GM19351 (cell line): ENCODE results near the gene PHRF1.

Experiments
- ATAC-seq: cut with Tn5 transposase; IDR thresholded peaks from one replicate; pipeline ENCODE4 v1.9.1; 2021; ENCODE audit warnings: mild to moderate bottlenecking, moderate library complexity; ENCODE audit not compliant: unreplicated experiment

The PHRF1 gene

GRCh38 chr11:557328-558132, 18.7 kb upstream of the PHRF1 start:
- no peak for ATAC-seq

- ATAC-seq, result no peak
Measured at GRCh38 chr11:558503-558902, 17.8 kb upstream of the PHRF1 start.

- no peak for ATAC-seq
Measured at GRCh38 chr11:559020-559620, 17.1 kb upstream of the PHRF1 start.

- ATAC-seq, result no peak
Measured at GRCh38 chr11:559712-560304, 16.5 kb upstream of the PHRF1 start.

GRCh38 chr11:560305-561147, 15.7 kb upstream of the PHRF1 start, which contains the start of the genes LMNTD2 and RASSF7:
TSS of gene LMNTD2 (minus strand) at chr11:560738. CDS start at chr11:560716, 22 bp downstream.
TSS of gene RASSF7 (plus strand) at chr11:560970. CDS start at chr11:561769, 799 bp downstream.
- ATAC-seq, result peak; percentile 72

GRCh38 chr11:561148-562003, 14.9 kb upstream of the PHRF1 start:
- peak; percentile 10 for ATAC-seq

GRCh38 chr11:562046-562645, 14.1 kb upstream of the PHRF1 start:
- ATAC-seq, result no peak

- ATAC-seq, result no peak
Measured at GRCh38 chr11:563066-563811, 13.0 kb upstream of the PHRF1 start.

- ATAC-seq, result no peak
Measured at GRCh38 chr11:563812-564578, 12.3 kb upstream of the PHRF1 start.

GRCh38 chr11:565921-566509, 10.3 kb upstream of the PHRF1 start:
- ATAC-seq, result no peak

GRCh38 chr11:567011-567628, 9.2 kb upstream of the PHRF1 start:
- no peak for ATAC-seq

- peak; percentile 15 for ATAC-seq
Measured at GRCh38 chr11:567629-568292, 8.5 kb upstream of the PHRF1 start.

- ATAC-seq, result peak; percentile 90
Measured at GRCh38 chr11:568306-569157, 7.7 kb upstream of the PHRF1 start.

- ATAC-seq, result no peak
Measured at GRCh38 chr11:569158-569885, 6.9 kb upstream of the PHRF1 start.

GRCh38 chr11:571802-572185, 4.5 kb upstream of the PHRF1 start:
- no peak for ATAC-seq
